ENCODE results near the gene PGLYRP2.
"Not testable (repeated sequence)": the region's sequence is repeated elsewhere in the genome, so short reads cannot be mapped to it uniquely, and the experiment has no call there.

PGLYRP2 gene

GRCh38 chr19:15507068-15508034, 28.1 kb upstream of the PGLYRP2 start:
- H3K4me3 ChIP-seq (ENCODE audit: low read length), result no peak overlapping the region
- peaks cover 34% of the 10 kb centered on the region for H3K27me3 ChIP-seq (ENCODE audit: control insufficient read depth, insufficient read depth, low read length)
- no peaks in the 10 kb centered on the region for H3K36me3 ChIP-seq (ENCODE audit: control insufficient read depth, insufficient read depth, low read length)
- no peaks in the 10 kb centered on the region for H3K9me3 ChIP-seq (ENCODE audit: control insufficient read depth, low read length)
- peaks cover 11% of the 10 kb centered on the region for H3K4me1 ChIP-seq (ENCODE audit: control insufficient read depth, insufficient read depth, low read length)
- no peak overlapping the region for H3K9ac ChIP-seq (ENCODE audit: low read length)

- Histone ChIP-seq H3K27me3 (ENCODE audit: control insufficient read depth, insufficient read depth, low read length) (peaks cover 34% of the 10 kb centered on the region), H3K9me3 (ENCODE audit: control insufficient read depth, low read length) (no peaks in the 10 kb centered on the region), H3K4me3 (ENCODE audit: low read length) (no peak overlapping the region), H3K4me1 (ENCODE audit: control insufficient read depth, insufficient read depth, low read length) (peaks cover 6% of the 10 kb centered on the region), H3K9ac (ENCODE audit: low read length) (no peak overlapping the region), H3K36me3 (ENCODE audit: control insufficient read depth, insufficient read depth, low read length) (no peaks in the 10 kb centered on the region)
These were observed 26.8 kb upstream of the PGLYRP2 start for GRCh38 chr19:15506074-15506571.

GRCh38 chr19:15502264-15502663, 23.0 kb upstream of the PGLYRP2 start:
- Histone ChIP-seq H3K36me3 (ENCODE audit: control insufficient read depth, insufficient read depth, low read length) (no peaks in the 10 kb centered on the region), H3K9ac (ENCODE audit: low read length) (no peak overlapping the region), H3K9me3 (ENCODE audit: control insufficient read depth, low read length) (no peaks in the 10 kb centered on the region), H3K4me3 (ENCODE audit: low read length) (no peak overlapping the region), H3K4me1 (ENCODE audit: control insufficient read depth, insufficient read depth, low read length) (no peaks in the 10 kb centered on the region), H3K27me3 (ENCODE audit: control insufficient read depth, insufficient read depth, low read length) (peaks cover 6% of the 10 kb centered on the region)

GRCh38 chr19:15501596-15501995, 22.3 kb upstream of the PGLYRP2 start:
- Histone ChIP-seq H3K4me3 (ENCODE audit: low read length) (no peak overlapping the region), H3K4me1 (ENCODE audit: control insufficient read depth, insufficient read depth, low read length) (no peaks in the 10 kb centered on the region), H3K9me3 (ENCODE audit: control insufficient read depth, low read length) (no peaks in the 10 kb centered on the region), H3K27me3 (ENCODE audit: control insufficient read depth, insufficient read depth, low read length) (peaks cover 3% of the 10 kb centered on the region), H3K9ac (ENCODE audit: low read length) (no peak overlapping the region), H3K36me3 (ENCODE audit: control insufficient read depth, insufficient read depth, low read length) (no peaks in the 10 kb centered on the region)

- no peaks in the 10 kb centered on the region for H3K36me3 ChIP-seq (ENCODE audit: control insufficient read depth, insufficient read depth, low read length)
- no peak overlapping the region for H3K4me3 ChIP-seq (ENCODE audit: low read length)
- H3K9ac ChIP-seq (ENCODE audit: low read length), result no peak overlapping the region
- no peaks in the 10 kb centered on the region for H3K4me1 ChIP-seq (ENCODE audit: control insufficient read depth, insufficient read depth, low read length)
- H3K27me3 ChIP-seq (ENCODE audit: control insufficient read depth, insufficient read depth, low read length), result peaks cover 3% of the 10 kb centered on the region
- no peaks in the 10 kb centered on the region for H3K9me3 ChIP-seq (ENCODE audit: control insufficient read depth, low read length)
These were observed 19.6 kb upstream of the PGLYRP2 start for GRCh38 chr19:15498910-15499309.

- Histone ChIP-seq H3K9ac (ENCODE audit: low read length) (no peak overlapping the region), H3K4me3 (ENCODE audit: low read length) (no peak overlapping the region), H3K4me1 (ENCODE audit: control insufficient read depth, insufficient read depth, low read length) (no peaks in the 10 kb centered on the region), H3K9me3 (ENCODE audit: control insufficient read depth, low read length) (no peaks in the 10 kb centered on the region), H3K36me3 (ENCODE audit: control insufficient read depth, insufficient read depth, low read length) (no peaks in the 10 kb centered on the region), H3K27me3 (ENCODE audit: control insufficient read depth, insufficient read depth, low read length) (peaks cover 3% of the 10 kb centered on the region)
These were observed 19.0 kb upstream of the PGLYRP2 start for GRCh38 chr19:15498156-15498858.

GRCh38 chr19:15495151-15495550, 15.8 kb upstream of the PGLYRP2 start:
- Histone ChIP-seq H3K4me1 (ENCODE audit: control insufficient read depth, insufficient read depth, low read length) (no peaks in the 10 kb centered on the region), H3K4me3 (ENCODE audit: low read length) (no peak overlapping the region), H3K36me3 (ENCODE audit: control insufficient read depth, insufficient read depth, low read length) (no peaks in the 10 kb centered on the region), H3K9ac (ENCODE audit: low read length) (no peak overlapping the region), H3K9me3 (ENCODE audit: control insufficient read depth, low read length) (no peaks in the 10 kb centered on the region), H3K27me3 (ENCODE audit: control insufficient read depth, insufficient read depth, low read length) (no peaks in the 10 kb centered on the region)

GRCh38 chr19:15488489-15489226, 9.4 kb upstream of the PGLYRP2 start:
- Histone ChIP-seq H3K9ac (ENCODE audit: low read length) (no peak overlapping the region), H3K27me3 (ENCODE audit: control insufficient read depth, insufficient read depth, low read length) (no peaks in the 10 kb centered on the region), H3K36me3 (ENCODE audit: control insufficient read depth, insufficient read depth, low read length) (no peaks in the 10 kb centered on the region)

GRCh38 chr19:15487038-15487437, 7.7 kb upstream of the PGLYRP2 start:
- Histone ChIP-seq H3K9me3 (ENCODE audit: control insufficient read depth, low read length) (no peaks in the 10 kb centered on the region), H3K9ac (ENCODE audit: low read length) (no peak overlapping the region), H3K27me3 (ENCODE audit: control insufficient read depth, insufficient read depth, low read length) (peaks cover 4% of the 10 kb centered on the region), H3K4me3 (ENCODE audit: low read length) (no peak overlapping the region), H3K4me1 (ENCODE audit: control insufficient read depth, insufficient read depth, low read length) (no peaks in the 10 kb centered on the region), H3K36me3 (ENCODE audit: control insufficient read depth, insufficient read depth, low read length) (no peaks in the 10 kb centered on the region)

More at GRCh38 chr19:15488489-15489226, 9.4 kb upstream of the PGLYRP2 start:
- H3K4me3 ChIP-seq (ENCODE audit: low read length), result no peak overlapping the region
- no peaks in the 10 kb centered on the region for H3K4me1 ChIP-seq (ENCODE audit: control insufficient read depth, insufficient read depth, low read length)
- no peaks in the 10 kb centered on the region for H3K9me3 ChIP-seq (ENCODE audit: control insufficient read depth, low read length)

GRCh38 chr19:15485768-15486167, 6.5 kb upstream of the PGLYRP2 start:
- H3K9me3 ChIP-seq (ENCODE audit: control insufficient read depth, low read length); H3K4me3 ChIP-seq (ENCODE audit: low read length); H3K9ac ChIP-seq (ENCODE audit: low read length); H3K27me3 ChIP-seq (ENCODE audit: control insufficient read depth, insufficient read depth, low read length); H3K36me3 ChIP-seq (ENCODE audit: control insufficient read depth, insufficient read depth, low read length); H3K4me1 ChIP-seq (ENCODE audit: control insufficient read depth, insufficient read depth, low read length): not testable (repeated sequence)

GRCh38 chr19:15480996-15481395, 1.7 kb upstream of the PGLYRP2 start:
- not testable (repeated sequence) for H3K9me3 ChIP-seq (ENCODE audit: control insufficient read depth, low read length); H3K36me3 ChIP-seq (ENCODE audit: control insufficient read depth, insufficient read depth, low read length); H3K9ac ChIP-seq (ENCODE audit: low read length); H3K4me3 ChIP-seq (ENCODE audit: low read length); H3K27me3 ChIP-seq (ENCODE audit: control insufficient read depth, insufficient read depth, low read length); H3K4me1 ChIP-seq (ENCODE audit: control insufficient read depth, insufficient read depth, low read length)

All from mucosa of stomach (tissue), 1 donor.